Measurements from ENCODE around the gene EML1.

Gene EML1

GRCh38 chr14:99989032-99989431, 195.8 kb downstream of the EML1 start:
- intact Hi-C loops (cut with DNase I; ENCODE audit: low total_unique reads): loop anchor here (10.0 kb wide), 1 partner anchor 46 kb away; no protein-coding TSS in a partner anchor
- H3K4me1 ChIP-seq: peaks cover 0 to 5% (median 0%) of the 10 kb centered on the region in 4 donors
- no peak overlapping the region for H3K27ac ChIP-seq
- DNase-seq: no peak
- no peaks in the 10 kb centered on the region for H3K36me3 ChIP-seq
- H3K27me3 ChIP-seq: no peaks in the 10 kb centered on the region
- TF ChIP-seq CTCF (IDR thresholded peaks at IDR 0.05): no peak
- no peaks in the 10 kb centered on the region for H3K9me3 ChIP-seq
- H3K4me3 ChIP-seq: no peak overlapping the region

DNA sequence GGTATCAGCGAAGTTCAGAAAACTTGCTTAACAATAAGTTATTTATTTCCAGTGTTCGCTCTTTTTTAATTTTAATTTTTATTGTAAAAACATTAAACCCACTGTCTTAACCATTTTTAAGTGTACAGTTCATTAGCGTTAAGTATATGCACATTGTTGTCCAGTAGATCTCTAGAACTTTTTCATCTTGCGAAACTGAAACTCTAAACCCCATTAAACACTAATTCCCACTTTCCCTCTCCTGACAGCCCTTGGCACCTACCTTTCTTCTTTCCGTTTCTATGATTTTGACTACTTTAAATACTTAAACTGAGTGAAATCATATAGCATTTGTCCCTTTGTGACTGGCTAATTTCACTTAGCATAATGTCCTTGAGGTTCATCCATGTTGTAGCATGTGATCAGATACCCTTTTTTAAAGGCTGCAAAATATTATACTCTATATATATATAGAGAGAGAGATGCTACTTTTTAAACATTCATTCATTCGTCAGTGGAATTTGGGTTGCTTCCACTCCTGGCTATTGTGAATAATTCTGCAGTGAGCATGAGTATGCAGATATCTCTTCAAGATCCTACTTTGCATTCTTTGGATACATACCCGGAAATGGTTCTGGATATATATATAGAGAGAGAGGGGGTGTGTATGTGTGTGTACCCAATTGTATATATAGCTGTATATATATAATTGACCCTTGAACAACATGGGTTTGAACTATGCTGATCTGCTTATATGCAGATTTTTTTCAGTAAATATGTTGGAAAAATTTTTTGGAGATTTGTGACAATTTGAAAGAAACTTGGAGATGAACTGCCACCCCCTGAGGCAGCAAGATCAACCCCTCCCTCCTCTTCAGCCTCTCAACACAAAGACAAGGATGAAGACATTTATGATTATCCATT, 197.3 kb downstream of the EML1 start:
- DNase-seq: no peak
- intact Hi-C loops (cut with DNase I; ENCODE audit: low total_unique reads): no loop called here
- TF ChIP-seq CTCF (IDR thresholded peaks at IDR 0.05): no peak

DNA sequence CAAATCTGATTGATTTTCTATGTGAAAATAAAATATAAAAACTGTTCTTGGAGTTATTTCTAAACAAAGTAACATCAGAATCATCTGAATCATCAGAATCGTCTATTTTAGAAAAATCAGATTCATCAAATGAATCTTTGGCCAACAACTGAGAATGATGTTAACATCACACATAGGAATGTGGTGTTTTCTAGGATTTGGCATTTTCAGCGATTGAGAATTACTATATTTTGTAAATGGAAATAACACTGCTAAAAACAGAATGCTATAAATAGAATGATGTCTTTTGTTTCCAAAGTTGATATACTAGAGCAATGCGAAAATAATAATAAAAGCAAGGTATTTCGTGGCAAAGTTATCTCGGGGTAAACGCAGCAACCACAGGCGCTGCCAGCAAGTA, 198.1 kb downstream of the EML1 start:
- TF ChIP-seq CTCF (IDR thresholded peaks at IDR 0.05): no peak
- no peak overlapping the region for H3K27ac ChIP-seq
- no peaks in the 10 kb centered on the region for H3K9me3 ChIP-seq
- intact Hi-C loops (cut with DNase I; ENCODE audit: low total_unique reads): no loop called here
- peaks cover 0 to 5% (median 0%) of the 10 kb centered on the region in 4 donors for H3K4me1 ChIP-seq
- DNase-seq: no peak
- H3K4me3 ChIP-seq: no peak overlapping the region
- H3K36me3 ChIP-seq: no peaks in the 10 kb centered on the region
- H3K27me3 ChIP-seq: no peaks in the 10 kb centered on the region

More for the DNA sequence above, 197.3 kb downstream of the EML1 start:
- Histone ChIP-seq H3K9me3 (no peaks in the 10 kb centered on the region), H3K36me3 (no peaks in the 10 kb centered on the region), H3K4me1 (peaks cover 0 to 5% (median 0%) of the 10 kb centered on the region in 4 donors), H3K27ac (no peak overlapping the region), H3K27me3 (no peaks in the 10 kb centered on the region), H3K4me3 (no peak overlapping the region)

All from tibial artery (tissue), 4 donors.